ENCODE data around the gene PEDS1. TPM values are rescaled to one million over a fixed set of nuclear protein-coding genes. Genes with fewer than 3 reads are reported as not detected.

PEDS1 gene
- total RNA-seq, 1 experiment from 2014 or later = 53.8 TPM

DNA sequence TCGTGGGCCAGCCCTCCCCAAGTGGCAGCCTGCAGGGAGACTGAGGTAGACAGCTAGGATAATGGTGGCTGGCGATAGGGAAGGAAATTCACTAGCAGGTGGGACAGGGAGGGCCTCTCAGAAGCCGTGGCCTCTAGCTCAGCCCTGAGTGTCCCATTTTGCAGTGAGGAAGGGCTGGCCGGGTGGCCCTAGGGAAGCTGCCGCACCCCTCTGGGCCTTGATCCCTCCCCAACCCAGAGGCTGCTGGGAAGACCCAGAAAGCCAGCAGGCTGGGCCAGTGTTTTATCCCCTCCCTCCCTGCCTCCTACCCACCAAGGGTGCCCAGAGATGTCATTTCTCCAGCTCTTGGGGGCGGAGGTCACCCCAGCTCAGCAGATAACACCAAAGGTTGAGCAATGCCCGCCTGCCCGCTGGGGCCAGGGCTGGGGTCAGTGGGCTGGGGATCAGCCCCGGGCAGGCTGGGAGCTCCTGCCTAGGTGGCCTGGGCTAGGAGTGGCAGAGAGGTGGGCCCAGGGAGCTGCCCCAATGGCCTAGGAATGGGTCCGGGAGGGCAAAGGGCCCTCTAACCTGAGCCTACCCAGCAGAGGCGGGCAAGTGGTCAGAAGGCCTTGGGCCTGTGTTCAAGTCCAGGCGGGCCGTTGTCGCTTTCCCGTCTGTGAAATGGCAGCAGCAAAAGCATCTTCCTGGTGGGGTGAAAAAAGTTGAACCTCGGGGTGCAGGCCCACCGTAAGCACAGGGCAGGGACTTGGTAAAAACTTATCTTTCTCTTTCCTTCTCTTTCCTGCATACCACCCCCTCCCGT is 35.6 kb upstream of the PEDS1 start:
- TF ChIP-seq, protein P1, sequence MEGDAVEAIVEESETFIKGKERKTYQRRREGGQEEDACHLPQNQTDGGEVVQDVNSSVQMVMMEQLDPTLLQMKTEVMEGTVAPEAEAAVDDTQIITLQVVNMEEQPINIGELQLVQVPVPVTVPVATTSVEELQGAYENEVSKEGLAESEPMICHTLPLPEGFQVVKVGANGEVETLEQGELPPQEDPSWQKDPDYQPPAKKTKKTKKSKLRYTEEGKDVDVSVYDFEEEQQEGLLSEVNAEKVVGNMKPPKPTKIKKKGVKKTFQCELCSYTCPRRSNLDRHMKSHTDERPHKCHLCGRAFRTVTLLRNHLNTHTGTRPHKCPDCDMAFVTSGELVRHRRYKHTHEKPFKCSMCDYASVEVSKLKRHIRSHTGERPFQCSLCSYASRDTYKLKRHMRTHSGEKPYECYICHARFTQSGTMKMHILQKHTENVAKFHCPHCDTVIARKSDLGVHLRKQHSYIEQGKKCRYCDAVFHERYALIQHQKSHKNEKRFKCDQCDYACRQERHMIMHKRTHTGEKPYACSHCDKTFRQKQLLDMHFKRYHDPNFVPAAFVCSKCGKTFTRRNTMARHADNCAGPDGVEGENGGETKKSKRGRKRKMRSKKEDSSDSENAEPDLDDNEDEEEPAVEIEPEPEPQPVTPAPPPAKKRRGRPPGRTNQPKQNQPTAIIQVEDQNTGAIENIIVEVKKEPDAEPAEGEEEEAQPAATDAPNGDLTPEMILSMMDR (conservative IDR thresholded peaks at IDR 0.05; ENCODE audit: low read depth, low read length) = no peak
- no peak for TF ChIP-seq EZH2 (IDR thresholded peaks at IDR 0.05; ENCODE audit: low read length, unreplicated experiment)
- TF ChIP-seq EZH2phosphoT487 (IDR thresholded peaks at IDR 0.05; ENCODE audit: borderline replicate concordance, low read length) = no peak
- BruUV-seq (replicated peaks) = no TSS peak
- ChIA-PET POLR2A (ENCODE audit: unreplicated experiment) (interaction anchor here (0.6 kb wide), 1 partner anchor 385 kb away, joined by 7 read pairs; no protein-coding TSS in a partner anchor), CTCF (no interaction called here)
- Histone ChIP-seq H3F3A (ENCODE audit: low read length, unreplicated experiment) (no peaks in the 10 kb centered on the region), H3K4me3 (ENCODE audit: low read length) (no peak overlapping the region), H3K36me3 (ENCODE audit: low read depth, low read length) (peaks cover 11% of the 10 kb centered on the region; the same call in 1 of the 2 replicates), H3K9me3 (ENCODE audit: low read length) (no peaks in the 10 kb centered on the region), H2AFZ (ENCODE audit: low read length) (no peak overlapping the region), H3K27ac (ENCODE audit: low read length) (no peak overlapping the region), H3K9me2 (replicated peaks; ENCODE audit: low read length) (no peaks in the 10 kb centered on the region), H3K4me1 (ENCODE audit: insufficient read depth, low read length) (peaks cover 25% of the 10 kb centered on the region), H3K27me3 (ENCODE audit: low read length) (no peaks in the 10 kb centered on the region), H3K79me2 (ENCODE audit: low read length) (peaks cover 33% of the 10 kb centered on the region), H3K4me2 (ENCODE audit: low read length) (no peak overlapping the region), H3K9ac (ENCODE audit: low read length) (no peak overlapping the region), H4K20me1 (ENCODE audit: low read length) (peaks cover 19% of the 10 kb centered on the region)
- intact Hi-C loops (cut with micrococcal nuclease) = no loop called here
- DNase-seq (no peak), ATAC-seq (no peak)

DNA sequence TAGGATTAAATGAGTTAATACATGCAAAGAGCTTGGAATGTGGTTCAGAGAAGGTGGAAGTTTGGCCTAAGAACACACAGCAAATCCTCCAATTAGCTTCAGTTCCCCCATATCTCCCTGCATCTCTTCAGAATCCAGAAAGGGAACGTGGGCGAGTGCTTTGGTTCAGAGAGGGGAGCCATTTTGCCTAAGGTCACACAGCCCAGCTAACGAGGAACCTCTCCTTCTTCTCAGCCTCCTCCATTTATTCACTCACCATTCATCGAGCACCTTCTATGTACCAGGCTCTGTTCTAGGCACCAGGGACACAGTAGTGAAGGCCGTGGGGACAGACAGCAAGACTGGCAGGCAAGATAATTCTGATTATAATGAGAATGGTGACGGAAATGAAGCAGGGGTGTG is 34.8 kb upstream of the PEDS1 start:
- no peak for ATAC-seq
- H3K9me3 ChIP-seq (ENCODE audit: low read length) = no peaks in the 10 kb centered on the region
- intact Hi-C loops (cut with micrococcal nuclease) = no loop called here
- peaks cover 25% of the 10 kb centered on the region for H3K79me2 ChIP-seq (ENCODE audit: low read length)
- no peaks in the 10 kb centered on the region for H3K9me2 ChIP-seq (replicated peaks; ENCODE audit: low read length)
- no peak overlapping the region for H3K4me3 ChIP-seq (ENCODE audit: low read length)
- BruUV-seq (replicated peaks) = no TSS peak
- no peak for TF ChIP-seq EZH2 (IDR thresholded peaks at IDR 0.05; ENCODE audit: low read length, unreplicated experiment)
- no peak for TF ChIP-seq EZH2phosphoT487 (IDR thresholded peaks at IDR 0.05; ENCODE audit: borderline replicate concordance, low read length)
- TF ChIP-seq, protein P1 (conservative IDR thresholded peaks at IDR 0.05; ENCODE audit: low read depth, low read length) = no peak
- ChIA-PET POLR2A (ENCODE audit: unreplicated experiment) (interaction anchor here (0.6 kb wide), 1 partner anchor 386 kb away, joined by 7 read pairs; no protein-coding TSS in a partner anchor), CTCF (interaction anchor here (0.6 kb wide), 1 partner anchor 138 kb away, joined by 3 read pairs; no protein-coding TSS in a partner anchor)
- H4K20me1 ChIP-seq (ENCODE audit: low read length) = peaks cover 11% of the 10 kb centered on the region
- H3K9ac ChIP-seq (ENCODE audit: low read length) = no peak overlapping the region
- no peaks in the 10 kb centered on the region for H3F3A ChIP-seq (ENCODE audit: low read length, unreplicated experiment)
- H3K4me2 ChIP-seq (ENCODE audit: low read length) = no peak overlapping the region
- H3K36me3 ChIP-seq (ENCODE audit: low read depth, low read length) = peaks cover 5% of the 10 kb centered on the region; the same call in 1 of the 2 replicates
- no peak overlapping the region for H3K27ac ChIP-seq (ENCODE audit: low read length)
- no peak for DNase-seq
- H3K27me3 ChIP-seq (ENCODE audit: low read length) = no peaks in the 10 kb centered on the region
- H2AFZ ChIP-seq (ENCODE audit: low read length) = no peak overlapping the region
- peaks cover 17% of the 10 kb centered on the region for H3K4me1 ChIP-seq (ENCODE audit: insufficient read depth, low read length)
